NB4 (cell line): ENCODE measurements around the gene ATXN7.

Source experiments
- CTCF ChIP-seq: IDR thresholded peaks from one replicate; pipeline ENCODE4 v1.5.1; 2012; ENCODE audit warnings: low read depth, low read length
- MAX ChIP-seq: IDR thresholded peaks from 2 replicates; pipeline ENCODE4 v1.6.1; 2011; ENCODE audit warnings: low read depth, low read length
- MYC ChIP-seq: IDR thresholded peaks from 2 replicates; pipeline ENCODE4 v1.6.1; 2011; ENCODE audit warnings: low read depth, low read length
- POLR2A ChIP-seq: IDR thresholded peaks from 2 replicates; pipeline ENCODE4 v1.6.1; 2011; ENCODE audit warnings: mild to moderate bottlenecking; ENCODE audit not compliant: insufficient read length; ENCODE audit errors: extremely low read depth

GRCh38 chr3:64048631-64049061 is 185.0 kb downstream of the ATXN7 start:
- TF ChIP-seq POLR2A (no peak), CTCF (no peak), MYC (no peak), MAX (no peak)
